ENCODE data around the gene TRIM62. TPM values are rescaled to one million over a fixed set of nuclear protein-coding genes. Genes with fewer than 3 reads are reported as not detected.

TRIM62 gene
- total RNA-seq, 1 experiment from 2014 or later, result 6.9 TPM

- H3K79me2 ChIP-seq (ENCODE audit: insufficient read depth, low read length), result no peaks in the 10 kb centered on the region
- no peak overlapping the region for H2BK12ac ChIP-seq (ENCODE audit: insufficient read length, low read depth, low read length)
- no peak overlapping the region for H2BK15ac ChIP-seq (ENCODE audit: low read depth, low read length)
- H2BK5ac ChIP-seq (ENCODE audit: insufficient read length, low read length), result no peak overlapping the region
- no peak overlapping the region for H3T11ph ChIP-seq (ENCODE audit: low read length)
- no peak overlapping the region for H4K5ac ChIP-seq (ENCODE audit: insufficient read length, low read depth, low read length)
- H3K23me2 ChIP-seq (ENCODE audit: insufficient read length, low read depth, low read length, poor library complexity, severe bottlenecking), result no peaks in the 10 kb centered on the region
- no peaks in the 10 kb centered on the region for H3K79me1 ChIP-seq (ENCODE audit: insufficient read depth, low read depth, low read length, poor library complexity, severe bottlenecking)
- no CpG with 5 or more reads among the region's 3 CpGs for whole genome bisulfite sequencing (ENCODE audit: extremely low coverage, insufficient read length, low lambda C conversion rate)
- H4K20me1 ChIP-seq (ENCODE audit: control insufficient read depth, insufficient read depth, insufficient read length), result no peaks in the 10 kb centered on the region
- no peak overlapping the region for H2BK120ac ChIP-seq (ENCODE audit: low read depth, low read length, poor library complexity, severe bottlenecking)
- no peak overlapping the region for H3K4me2 ChIP-seq (ENCODE audit: insufficient read depth, insufficient read length, low read length)
- no peak overlapping the region for H3K4ac ChIP-seq (ENCODE audit: low read depth, low read length)
- no peak overlapping the region for H4K8ac ChIP-seq (replicated peaks; ENCODE audit: insufficient read length, low read depth, low read length)
- no peak overlapping the region for H3K14ac ChIP-seq (ENCODE audit: insufficient read depth, low read length)
- no peak overlapping the region for H2BK20ac ChIP-seq (ENCODE audit: low read depth, low read length, poor library complexity, severe bottlenecking)
- no peak overlapping the region for H3K4me3 Mint-ChIP-seq
- no peak overlapping the region for H4K91ac ChIP-seq (ENCODE audit: insufficient read length, low read depth, low read length)
- H3K9me3 ChIP-seq (ENCODE audit: control insufficient read depth, low read depth, low read length), result no peaks in the 10 kb centered on the region
- no peaks in the 10 kb centered on the region for H3K9me3 Mint-ChIP-seq
- no peak overlapping the region for H3K9ac ChIP-seq (ENCODE audit: extremely low read depth, insufficient read length, low read length)
- H3K27me3 Mint-ChIP-seq (ENCODE audit: low read depth), result peaks cover 39% of the 10 kb centered on the region
- no peak overlapping the region for H3K56ac ChIP-seq (ENCODE audit: insufficient read length, low read depth, low read length)
- no peaks in the 10 kb centered on the region for H3K36me3 Mint-ChIP-seq (ENCODE audit: insufficient read depth in 1 of 3, low read depth in 3 of 3)
- no peak overlapping the region for H2AK5ac ChIP-seq (ENCODE audit: insufficient read length, low read length)
- no peaks in the 10 kb centered on the region for H3K4me1 Mint-ChIP-seq
- no peaks in the 10 kb centered on the region for H3K27me3 ChIP-seq (ENCODE audit: insufficient read depth, low read length)
- no peak overlapping the region for H3K27ac Mint-ChIP-seq
- TF ChIP-seq CTCF (conservative IDR thresholded peaks at IDR 0.05), result no peak
- no peak overlapping the region for H3K27ac ChIP-seq (ENCODE audit: insufficient read length, low read depth, low read length)
- H2AFZ ChIP-seq (ENCODE audit: low read length), result no peak overlapping the region
- H3K18ac ChIP-seq (ENCODE audit: insufficient read length, low read depth, low read length), result no peak overlapping the region
- no peaks in the 10 kb centered on the region for H3K4me1 ChIP-seq (ENCODE audit: insufficient read depth, low read length)
- H3K23ac ChIP-seq (ENCODE audit: insufficient read length, low read depth, low read length), result no peak overlapping the region
- DNase-seq, result no peak
Measured at GRCh38 chr1:33211972-33212371, 30.1 kb upstream of the TRIM62 start.

All from H9 (cell line).